Hepatocyte (in vitro differentiated cells): ENCODE measurements around the gene ZFYVE28.

Experiments used
- CTCF ChIP-seq: fragments of 200-600 bp; sonication (generic); IDR thresholded peaks from 2 replicates; pipeline ENCODE4 v1.5.1; 2016; ENCODE audit warnings: antibody characterized with exemption, mild to moderate bottlenecking; ENCODE audit not compliant: poor library complexity
- EZH2 ChIP-seq: fragments of 200-600 bp; sonication (generic); IDR thresholded peaks from 2 replicates; pipeline ENCODE4 v1.6.1; 2016; ENCODE audit warnings: antibody characterized with exemption, mild to moderate bottlenecking, borderline replicate concordance
- EZH2phosphoT487 ChIP-seq: fragments of 200-600 bp; sonication (generic); IDR thresholded peaks from one replicate; pipeline ENCODE4 v1.6.1; 2018; ENCODE audit warnings: antibody characterized with exemption, mild to moderate bottlenecking, low read depth, moderate library complexity; ENCODE audit not compliant: unreplicated experiment, severe bottlenecking

GRCh38 chr4:2396781-2397368, 21.6 kb downstream of the ZFYVE28 start:
- TF ChIP-seq CTCF (no peak), EZH2 (no peak), EZH2phosphoT487 (no peak)
